ENCODE measurements around the gene MMP14. TPM values are rescaled to one million over a fixed set of nuclear protein-coding genes. Genes with fewer than 3 reads are reported as not detected.
A peak's percentile ranks its signal among the peaks of the same experiment; 100 is the strongest.

Gene MMP14
- total and polyA plus RNA-seq, 2 of the 13 experiments (the other 11 are each of a cell fraction or from before 2014, with no cell fraction given), result 5.2 to 9.8 TPM

- TF ChIP-seq MTF2 (CRISPR knock-in tag; IDR thresholded peaks at IDR 0.05; ENCODE audit: borderline replicate concordance), result no peak
- no peak for TF ChIP-seq HMG20B (CRISPR knock-in tag; conservative IDR thresholded peaks at IDR 0.05)
- TF ChIP-seq ZMYM3 (CRISPR knock-in tag; IDR thresholded peaks at IDR 0.05), result no peak
- no peak for TF ChIP-seq ZNF672 (CRISPR knock-in tag; IDR thresholded peaks at IDR 0.05)
- TF ChIP-seq IRX3 (CRISPR knock-in tag; IDR thresholded peaks at IDR 0.05; ENCODE audit: borderline replicate concordance, low read depth), result no peak
- peak; percentile 80 for TF ChIP-seq YY1 (IDR thresholded peaks at IDR 0.05; ENCODE audit: insufficient read depth, insufficient replicate concordance, low read depth, low read length)
- no peak for TF ChIP-seq IRF9 (CRISPR knock-in tag; IDR thresholded peaks at IDR 0.05; ENCODE audit: borderline replicate concordance)
- peak; percentile 48; the same call in 1 of the 2 replicates for TF ChIP-seq MEIS2 (CRISPR knock-in tag; IDR thresholded peaks at IDR 0.05)
- TF ChIP-seq ZNF274 (CRISPR knock-in tag; IDR thresholded peaks at IDR 0.05), result no peak
- TF ChIP-seq THAP11 (CRISPR knock-in tag; IDR thresholded peaks at IDR 0.05), result peak; percentile 80
- no peak for TF ChIP-seq IRF1 (CRISPR knock-in tag; IDR thresholded peaks at IDR 0.05; ENCODE audit: low read depth)
- peak; percentile 36; the same call in 1 of the 2 replicates for TF ChIP-seq ZNF792 (CRISPR knock-in tag; IDR thresholded peaks at IDR 0.05)
- 0 out of 2 replicates have a peak, but pooled peaks have one; percentile 36 for TF ChIP-seq YEATS4 (CRISPR knock-in tag; IDR thresholded peaks at IDR 0.05; ENCODE audit: borderline replicate concordance)
- no peak for TF ChIP-seq ZNF383 (CRISPR knock-in tag; IDR thresholded peaks at IDR 0.05; ENCODE audit: borderline replicate concordance)
- TF ChIP-seq HMGXB3 (CRISPR knock-in tag; IDR thresholded peaks at IDR 0.05; ENCODE audit: borderline replicate concordance), result peak; percentile 58; the same call in 1 of the 2 replicates
- TF ChIP-seq HES4 (CRISPR knock-in tag; IDR thresholded peaks at IDR 0.05; ENCODE audit: borderline replicate concordance), result no peak
- no peak for TF ChIP-seq SNAPC5 (CRISPR knock-in tag; IDR thresholded peaks at IDR 0.05; ENCODE audit: borderline replicate concordance)
- peak; percentile 94 for TF ChIP-seq MAZ (IDR thresholded peaks at IDR 0.05; ENCODE audit: borderline replicate concordance, low read depth, low read length)
- TF ChIP-seq MAZ (CRISPR knock-in tag; IDR thresholded peaks at IDR 0.05; ENCODE audit: low read depth), result no peak; the same call in 1 of the 2 replicates
- no peak for TF ChIP-seq GPBP1L1 (CRISPR knock-in tag; IDR thresholded peaks at IDR 0.05)
- TF ChIP-seq NR2F1 (CRISPR knock-in tag; IDR thresholded peaks at IDR 0.05), result no peak
- no peak for TF ChIP-seq KLF13 (CRISPR knock-in tag; IDR thresholded peaks at IDR 0.05)
Measured at GRCh38 chr14:22822571-22823098, 13.8 kb upstream of the MMP14 start (continued).
